Fibroblast of lung (primary cell): Measurements from ENCODE around the gene SNAI3. TPM values are rescaled to one million over a fixed set of nuclear protein-coding genes. Genes with fewer than 3 reads are reported as not detected.

Experiments
- DNase-seq, 2 donors: peaks; one replicate each; pipeline versions ENCODE4 v3.0.0 to v3.0.0-alpha.2; 2010; ENCODE audit warnings: low read depth in 2 of 2
- H2AFZ ChIP-seq: 2 replicates; pipeline ENCODE4 v1.5.1; 2012; ENCODE audit warnings: low read length, control low read depth, inconsistent platforms
- H3K27ac ChIP-seq: 2 replicates; pipeline ENCODE4 v1.5.1; 2011; ENCODE audit warnings: low read length, control low read depth; ENCODE audit not compliant: insufficient read depth
- H3K27me3 ChIP-seq: 2 replicates; pipeline ENCODE4 v1.5.1; 2011; ENCODE audit warnings: mild to moderate bottlenecking, low read length; ENCODE audit not compliant: control insufficient read depth, insufficient read depth
- H3K36me3 ChIP-seq: 2 replicates; pipeline ENCODE4 v1.5.1; 2011; ENCODE audit warnings: low read length; ENCODE audit not compliant: control insufficient read depth, insufficient read depth
- H3K4me1 ChIP-seq: 2 replicates; pipeline ENCODE4 v1.5.1; 2011; ENCODE audit warnings: low read length; ENCODE audit not compliant: control insufficient read depth, insufficient read depth; ENCODE audit errors: extremely low read depth
- H3K4me2 ChIP-seq: 2 replicates; pipeline ENCODE4 v1.5.1; 2011; ENCODE audit warnings: low read length, control low read depth; ENCODE audit not compliant: insufficient read depth; ENCODE audit errors: extremely low read depth
- H3K4me3 ChIP-seq, 4 experiments: fragments of 200-600 bp in 1 of 4; sonication (generic) in 1 of 4; replicated peaks in 1 of 4; 2 replicates each; pipeline ENCODE4 v1.5.1; 2011 to 2016; ENCODE audit warnings: low read length in 4 of 4, low read depth in 3 of 4, mild to moderate bottlenecking in 3 of 4, control low read depth in 2 of 4, inconsistent platforms in 1 of 4, mixed read lengths in 1 of 4; ENCODE audit not compliant: insufficient read depth in 1 of 4; ENCODE audit errors: control extremely low read depth in 1 of 4
- H3K79me2 ChIP-seq: 2 replicates; pipeline ENCODE4 v1.5.1; 2012; ENCODE audit warnings: mild to moderate bottlenecking, low read length, inconsistent platforms; ENCODE audit not compliant: control insufficient read depth, insufficient read depth
- H3K9ac ChIP-seq: 2 replicates; pipeline ENCODE4 v1.5.1; 2011; ENCODE audit warnings: mild to moderate bottlenecking, low read length, control low read depth; ENCODE audit not compliant: insufficient read depth
- H3K9me3 ChIP-seq: 2 replicates; pipeline ENCODE4 v1.5.1; 2012; ENCODE audit warnings: low read depth, low read length; ENCODE audit not compliant: control insufficient read depth, insufficient read depth
- H4K20me1 ChIP-seq: 2 replicates; pipeline ENCODE4 v1.5.1; 2011; ENCODE audit warnings: low read length; ENCODE audit not compliant: control insufficient read depth, insufficient read depth; ENCODE audit errors: extremely low read depth
- EZH2 ChIP-seq: IDR thresholded peaks from 2 replicates; pipeline ENCODE4 v1.5.1; 2012; ENCODE audit warnings: low read length, control low read depth, mild to moderate bottlenecking; ENCODE audit errors: missing control alignments
- polyA plus RNA-seq, 2 donors: library from polyadenylated mRNA; depleted of rRNA in 1 of 2; stranded (reverse) in 1 of 2; unstranded in 1 of 2; fragments of >200 nt; gene quantifications; 2 replicates each; pipeline ENCODE4 v1.2.1, GENCODE V29; 2011 to 2012; ENCODE audit warnings: missing spikeins in 1 of 2
- total RNA-seq: library from RNA; depleted of rRNA; stranded (reverse); fragments of >200 nt; gene quantifications from 2 replicates; pipeline ENCODE4 v1.2.1, GENCODE V29; 2014
- TF ChIP-seq, protein P1 (sequence below), 2 donors: IDR thresholded peaks in 1 of 2; conservative IDR thresholded peaks in 1 of 2; 1 replicate in 1 of 2; 2 replicates in 1 of 2; pipeline ENCODE4 v1.5.1; 2011 to 2012; ENCODE audit warnings: low read length in 2 of 2, control low read depth in 1 of 2, inconsistent platforms in 1 of 2, low read depth in 1 of 2, mild to moderate bottlenecking in 1 of 2

SNAI3 gene
- total and polyA plus RNA-seq, 2 donors (not counting 1 experiment from before 2014, with no cell fraction given): 0.17 TPM; not detected in 1

DNA sequence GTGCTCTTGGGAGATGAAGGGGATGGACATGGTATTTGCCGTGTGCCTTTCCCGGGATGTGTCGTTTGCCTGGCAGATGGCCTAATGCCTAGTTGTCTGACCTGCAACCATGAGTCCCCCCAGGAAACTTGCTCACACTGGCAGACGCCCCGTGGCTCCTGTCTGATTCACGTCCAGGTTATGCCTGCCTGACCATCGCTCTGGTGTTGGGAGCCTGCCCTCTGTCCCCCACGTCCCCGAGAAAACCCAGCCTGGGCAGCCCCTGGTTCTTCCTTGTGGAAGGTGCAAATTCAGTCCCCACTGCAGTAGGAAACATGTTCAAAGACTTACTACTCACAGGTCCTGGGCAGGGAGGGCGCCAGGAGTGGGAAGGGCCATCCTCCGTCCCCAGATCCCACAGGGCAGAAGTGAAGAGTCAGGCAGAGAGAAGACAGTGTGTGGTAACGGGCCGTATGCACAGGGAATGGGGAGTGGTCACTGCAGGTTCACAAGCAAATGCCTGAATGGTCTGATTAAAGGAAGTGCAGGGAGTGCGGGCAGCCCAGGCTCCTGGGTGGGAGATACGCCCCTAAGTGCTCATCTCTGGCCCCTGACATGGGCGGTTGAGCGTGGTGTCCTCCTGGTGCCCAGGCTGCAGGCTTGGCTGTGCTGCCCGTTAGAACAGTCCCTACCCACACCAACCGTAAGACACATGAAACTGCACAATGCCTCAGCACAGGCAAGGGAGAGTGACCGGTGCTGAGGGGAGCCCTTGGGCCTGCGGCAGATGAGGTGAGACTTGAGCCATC, 4.2 kb upstream of the SNAI3 start:
- Histone ChIP-seq H3K79me2 (no peaks in the 10 kb centered on the region), H3K36me3 (no peaks in the 10 kb centered on the region), H3K9ac (no peak overlapping the region), H2AFZ (no peak overlapping the region), H3K4me1 (peaks cover 3% of the 10 kb centered on the region), H3K27me3 (peaks cover 9% of the 10 kb centered on the region), H3K27ac (no peak overlapping the region), H3K9me3 (no peaks in the 10 kb centered on the region), H3K4me2 (no peak overlapping the region), H4K20me1 (no peaks in the 10 kb centered on the region), H3K4me3 (no peak overlapping the region)
- no peak for DNase-seq
- TF ChIP-seq EZH2: no peak
- TF ChIP-seq, protein P1, sequence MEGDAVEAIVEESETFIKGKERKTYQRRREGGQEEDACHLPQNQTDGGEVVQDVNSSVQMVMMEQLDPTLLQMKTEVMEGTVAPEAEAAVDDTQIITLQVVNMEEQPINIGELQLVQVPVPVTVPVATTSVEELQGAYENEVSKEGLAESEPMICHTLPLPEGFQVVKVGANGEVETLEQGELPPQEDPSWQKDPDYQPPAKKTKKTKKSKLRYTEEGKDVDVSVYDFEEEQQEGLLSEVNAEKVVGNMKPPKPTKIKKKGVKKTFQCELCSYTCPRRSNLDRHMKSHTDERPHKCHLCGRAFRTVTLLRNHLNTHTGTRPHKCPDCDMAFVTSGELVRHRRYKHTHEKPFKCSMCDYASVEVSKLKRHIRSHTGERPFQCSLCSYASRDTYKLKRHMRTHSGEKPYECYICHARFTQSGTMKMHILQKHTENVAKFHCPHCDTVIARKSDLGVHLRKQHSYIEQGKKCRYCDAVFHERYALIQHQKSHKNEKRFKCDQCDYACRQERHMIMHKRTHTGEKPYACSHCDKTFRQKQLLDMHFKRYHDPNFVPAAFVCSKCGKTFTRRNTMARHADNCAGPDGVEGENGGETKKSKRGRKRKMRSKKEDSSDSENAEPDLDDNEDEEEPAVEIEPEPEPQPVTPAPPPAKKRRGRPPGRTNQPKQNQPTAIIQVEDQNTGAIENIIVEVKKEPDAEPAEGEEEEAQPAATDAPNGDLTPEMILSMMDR (conservative IDR thresholded peaks at IDR 0.05 in 1 of 2, IDR thresholded peaks at IDR 0.05 in 1 of 2; ENCODE audit: low read depth in 1 of 2, low read length in 2 of 2): no peak

DNA sequence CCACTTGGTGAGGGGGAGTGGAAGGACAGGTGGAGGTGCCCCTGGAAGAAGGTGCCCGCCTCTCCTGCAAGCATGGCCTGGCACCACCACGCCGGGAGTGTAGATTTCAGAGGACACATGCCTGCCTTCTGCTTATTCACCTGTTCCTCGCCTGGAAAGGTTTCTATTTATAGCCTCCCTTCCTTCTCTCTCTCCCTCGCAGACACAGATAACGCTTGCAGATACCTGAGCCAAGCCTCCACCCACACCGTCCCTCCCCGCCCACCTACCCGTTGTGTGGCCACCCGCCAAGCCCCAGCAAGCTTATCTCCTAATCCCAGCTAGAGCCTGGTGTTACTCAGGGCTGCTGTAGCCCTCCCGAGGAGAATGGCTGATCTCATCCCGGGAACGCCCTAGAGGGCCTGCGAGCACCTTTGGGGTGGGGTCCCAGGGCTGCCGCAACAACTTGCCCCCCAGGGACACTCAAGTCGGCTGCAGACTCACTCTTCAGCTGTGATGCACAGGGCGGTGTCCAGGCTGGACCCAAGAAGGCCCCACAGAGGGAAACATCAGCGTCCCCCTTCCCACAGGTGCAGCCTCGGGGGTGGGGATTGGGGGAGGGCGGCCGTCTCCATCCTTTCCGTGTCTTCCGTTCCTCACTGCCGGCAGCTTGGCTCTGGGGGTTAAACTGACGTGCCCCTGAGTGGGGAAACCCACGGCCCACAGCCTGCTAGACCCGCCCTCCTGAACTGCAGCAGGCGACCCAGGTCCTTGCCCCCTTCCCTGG, 1.9 kb upstream of the SNAI3 start:
- Histone ChIP-seq H3K27me3 (peaks cover 9% of the 10 kb centered on the region), H4K20me1 (no peaks in the 10 kb centered on the region), H3K4me1 (peaks cover 10% of the 10 kb centered on the region), H3K27ac (no peak overlapping the region), H3K36me3 (no peaks in the 10 kb centered on the region), H2AFZ (no peak overlapping the region), H3K4me2 (no peak overlapping the region), H3K4me3 (no peak overlapping the region), H3K79me2 (no peaks in the 10 kb centered on the region), H3K9ac (no peak overlapping the region), H3K9me3 (no peaks in the 10 kb centered on the region)
- TF ChIP-seq, protein P1 (conservative IDR thresholded peaks at IDR 0.05 in 1 of 2, IDR thresholded peaks at IDR 0.05 in 1 of 2; ENCODE audit: low read depth in 1 of 2, low read length in 2 of 2): no peak
- no peak for TF ChIP-seq EZH2
- DNase-seq: peak in 1 of 2 donors; percentile 20

DNA sequence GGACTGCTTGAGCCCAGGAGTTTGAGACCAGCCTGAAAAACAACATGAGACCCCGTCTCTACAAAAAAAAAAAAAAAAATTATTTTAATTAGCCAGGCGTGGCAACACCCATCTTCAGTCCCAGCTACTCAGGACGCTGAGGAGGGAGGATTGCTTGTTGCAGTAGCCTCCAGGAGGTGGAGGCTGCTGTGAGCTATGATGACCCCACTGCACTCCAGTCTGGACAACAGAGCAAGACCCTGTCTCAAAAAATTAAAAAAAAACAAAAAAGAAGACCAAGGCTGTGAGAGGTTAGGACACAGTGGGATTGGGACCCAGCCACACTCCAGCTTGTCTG, 1.3 kb upstream of the SNAI3 start:
- no peak overlapping the region for H2AFZ ChIP-seq
- TF ChIP-seq EZH2: no peak
- TF ChIP-seq, protein P1 (conservative IDR thresholded peaks at IDR 0.05 in 1 of 2, IDR thresholded peaks at IDR 0.05 in 1 of 2; ENCODE audit: low read depth in 1 of 2, low read length in 2 of 2): no peak
- H3K79me2 ChIP-seq: no peaks in the 10 kb centered on the region
- peaks cover 9% of the 10 kb centered on the region for H3K27me3 ChIP-seq
- no peak overlapping the region for H3K27ac ChIP-seq
- no peak overlapping the region for H3K4me3 ChIP-seq
- no peaks in the 10 kb centered on the region for H3K36me3 ChIP-seq
- no peak overlapping the region for H3K9ac ChIP-seq
- H3K9me3 ChIP-seq: no peaks in the 10 kb centered on the region
- H3K4me2 ChIP-seq: no peak overlapping the region
- no peak for DNase-seq
- H3K4me1 ChIP-seq: peaks cover 10% of the 10 kb centered on the region
- H4K20me1 ChIP-seq: no peaks in the 10 kb centered on the region
